Mesendoderm (in vitro differentiated cells): Measurements from ENCODE around the gene SPACA7.

ENCODE experiments used
- DNase-seq: peaks from one replicate; pipeline ENCODE4 v3.0.0; 2013
- H2AK5ac ChIP-seq: 2 replicates; pipeline ENCODE4 v1.6.1; 2013; ENCODE audit warnings: low read length, inconsistent platforms
- H2BK120ac ChIP-seq: 2 replicates; pipeline ENCODE4 v1.6.1; 2013; ENCODE audit warnings: low read depth, mild to moderate bottlenecking, low read length, moderate library complexity, mixed read lengths
- H2BK15ac ChIP-seq: replicated peaks from 2 replicates; pipeline ENCODE4 v1.6.1; 2013; ENCODE audit warnings: low read depth, mild to moderate bottlenecking, moderate library complexity
- H2BK5ac ChIP-seq: 2 replicates; pipeline ENCODE4 v1.6.1; 2013; ENCODE audit warnings: low read length, inconsistent platforms
- H3K18ac ChIP-seq: 2 replicates; pipeline ENCODE4 v1.6.1; 2013; ENCODE audit warnings: mild to moderate bottlenecking, low read length, mixed read lengths
- H3K23ac ChIP-seq: one replicate; pipeline ENCODE4 v1.6.1; 2013; ENCODE audit warnings: low read length
- H3K27ac ChIP-seq: 2 replicates; pipeline ENCODE4 v1.5.1; 2013; ENCODE audit warnings: low read depth, mild to moderate bottlenecking, inconsistent platforms, low read length, moderate library complexity
- H3K27me3 ChIP-seq: 2 replicates; pipeline ENCODE4 v1.6.1; 2013; ENCODE audit warnings: low read length, control low read depth, mild to moderate bottlenecking, inconsistent platforms; ENCODE audit not compliant: insufficient read depth, poor library complexity
- H3K36me3 ChIP-seq: 2 replicates; pipeline ENCODE4 v1.6.1; 2013; ENCODE audit warnings: low read length, inconsistent platforms; ENCODE audit not compliant: control insufficient read depth, insufficient read depth
- H3K4ac ChIP-seq: one replicate; pipeline ENCODE4 v1.6.1; 2013; ENCODE audit warnings: low read depth, mild to moderate bottlenecking, low read length, moderate library complexity
- H3K4me1 ChIP-seq: 2 replicates; pipeline ENCODE4 v1.6.1; 2013; ENCODE audit warnings: low read depth, low read length, inconsistent platforms; ENCODE audit not compliant: control insufficient read depth
- H3K4me2 ChIP-seq: 2 replicates; pipeline ENCODE4 v1.6.1; 2013; ENCODE audit warnings: low read length
- H3K4me3 ChIP-seq: 2 replicates; pipeline ENCODE4 v1.5.1; 2013; ENCODE audit warnings: mild to moderate bottlenecking, low read length
- H3K56ac ChIP-seq: one replicate; pipeline ENCODE4 v1.6.1; 2013; ENCODE audit warnings: low read length
- H3K79me1 ChIP-seq: 2 replicates; pipeline ENCODE4 v1.6.1; 2013; ENCODE audit warnings: low read length, inconsistent platforms
- H3K79me2 ChIP-seq: 2 replicates; pipeline ENCODE4 v1.6.1; 2013; ENCODE audit warnings: mild to moderate bottlenecking, low read length; ENCODE audit not compliant: control insufficient read depth, insufficient read depth
- H3K9ac ChIP-seq: 2 replicates; pipeline ENCODE4 v1.6.1; 2013; ENCODE audit warnings: low read length, inconsistent platforms
- H4K5ac ChIP-seq: one replicate; pipeline ENCODE4 v1.6.1; 2013; ENCODE audit warnings: low read length
- H4K8ac ChIP-seq: one replicate; pipeline ENCODE4 v1.6.1; 2013; ENCODE audit warnings: low read depth, mild to moderate bottlenecking, control low read depth, low read length, moderate library complexity
- WGBS: extraction: QIAGEN DNeasy Blood & Tissue Kit; methylation state at CpG from one replicate; pipeline ENCODE4 v1.1.7; 2013; ENCODE audit warnings: low lambda C conversion rate, missing lambda C conversion rate; ENCODE audit not compliant: insufficient coverage; ENCODE audit errors: extremely low coverage; 5-methylcytosine and 5-hydroxymethylcytosine counted together

The SPACA7 gene

GRCh38 chr13:112453207-112453829, 77.2 kb downstream of the SPACA7 start:
- no peak for DNase-seq
- H3K9ac ChIP-seq: no peak overlapping the region
- no peak overlapping the region for H2BK15ac ChIP-seq
- H3K4ac ChIP-seq: no peak overlapping the region
- H4K8ac ChIP-seq: no peak overlapping the region
- no peak overlapping the region for H2BK5ac ChIP-seq
- no peak overlapping the region for H4K5ac ChIP-seq
- WGBS: no CpG with 5 or more reads among the region's 32 CpGs
- no peaks in the 10 kb centered on the region for H3K79me2 ChIP-seq
- no peak overlapping the region for H3K23ac ChIP-seq
- H3K27ac ChIP-seq: no peak overlapping the region
- no peaks in the 10 kb centered on the region for H3K79me1 ChIP-seq
- H3K4me1 ChIP-seq: no peaks in the 10 kb centered on the region
- H3K4me2 ChIP-seq: no peak overlapping the region
- H2BK120ac ChIP-seq: no peak overlapping the region
- no peak overlapping the region for H3K4me3 ChIP-seq
- no peaks in the 10 kb centered on the region for H3K36me3 ChIP-seq
- no peak overlapping the region for H2AK5ac ChIP-seq
- no peaks in the 10 kb centered on the region for H3K27me3 ChIP-seq
- H3K18ac ChIP-seq: no peak overlapping the region
- H3K56ac ChIP-seq: no peak overlapping the region

- H3K4me1 ChIP-seq: no peaks in the 10 kb centered on the region
- H3K4me3 ChIP-seq: no peak overlapping the region
- no peak for DNase-seq
- no peaks in the 10 kb centered on the region for H3K79me1 ChIP-seq
- no peak overlapping the region for H2BK5ac ChIP-seq
- H4K8ac ChIP-seq: no peak overlapping the region
- H4K5ac ChIP-seq: no peak overlapping the region
- no peak overlapping the region for H2BK15ac ChIP-seq
- no peaks in the 10 kb centered on the region for H3K79me2 ChIP-seq
- no peak overlapping the region for H2BK120ac ChIP-seq
- H3K27ac ChIP-seq: no peak overlapping the region
- H3K23ac ChIP-seq: peak overlapping the region; percentile 66
- H3K18ac ChIP-seq: no peak overlapping the region
- no peaks in the 10 kb centered on the region for H3K36me3 ChIP-seq
- WGBS: no CpG with 5 or more reads among the region's 30 CpGs
- H3K4ac ChIP-seq: no peak overlapping the region
- H2AK5ac ChIP-seq: no peak overlapping the region
- no peaks in the 10 kb centered on the region for H3K27me3 ChIP-seq
- no peak overlapping the region for H3K56ac ChIP-seq
- no peak overlapping the region for H3K9ac ChIP-seq
- no peak overlapping the region for H3K4me2 ChIP-seq
Measured at GRCh38 chr13:112453874-112454647, 77.9 kb downstream of the SPACA7 start.

- H2BK15ac ChIP-seq: no peak overlapping the region
- H3K56ac ChIP-seq: no peak overlapping the region
- H3K23ac ChIP-seq: no peak overlapping the region
- WGBS: no CpG with 5 or more reads among the region's 16 CpGs
- no peak overlapping the region for H3K18ac ChIP-seq
- H4K5ac ChIP-seq: no peak overlapping the region
- H2BK5ac ChIP-seq: no peak overlapping the region
- H3K4ac ChIP-seq: no peak overlapping the region
- H3K27ac ChIP-seq: no peak overlapping the region
- H2BK120ac ChIP-seq: no peak overlapping the region
- H2AK5ac ChIP-seq: no peak overlapping the region
- no peaks in the 10 kb centered on the region for H3K79me1 ChIP-seq
- no peaks in the 10 kb centered on the region for H3K27me3 ChIP-seq
- H3K79me2 ChIP-seq: no peaks in the 10 kb centered on the region
- H3K4me2 ChIP-seq: no peak overlapping the region
- no peak overlapping the region for H4K8ac ChIP-seq
- no peak overlapping the region for H3K4me3 ChIP-seq
- no peaks in the 10 kb centered on the region for H3K4me1 ChIP-seq
- no peak overlapping the region for H3K9ac ChIP-seq
- no peak for DNase-seq
- no peaks in the 10 kb centered on the region for H3K36me3 ChIP-seq
Measured at GRCh38 chr13:112454648-112455334, 78.6 kb downstream of the SPACA7 start.

GRCh38 chr13:112455476-112456059, 79.4 kb downstream of the SPACA7 start:
- Histone ChIP-seq H3K79me1 (no peaks in the 10 kb centered on the region), H3K23ac (no peak overlapping the region), H3K18ac (no peak overlapping the region), H3K36me3 (no peaks in the 10 kb centered on the region), H2AK5ac (no peak overlapping the region), H3K9ac (no peak overlapping the region), H3K4ac (no peak overlapping the region), H3K4me3 (no peak overlapping the region), H2BK120ac (no peak overlapping the region), H3K56ac (no peak overlapping the region), H3K27ac (no peak overlapping the region), H3K79me2 (no peaks in the 10 kb centered on the region), H2BK15ac (no peak overlapping the region), H4K5ac (no peak overlapping the region), H2BK5ac (no peak overlapping the region), H3K4me2 (no peak overlapping the region), H3K27me3 (no peaks in the 10 kb centered on the region), H4K8ac (no peak overlapping the region), H3K4me1 (no peaks in the 10 kb centered on the region)
- no peak for DNase-seq
- no CpG with 5 or more reads among the region's 17 CpGs for WGBS

- Histone ChIP-seq H4K8ac (no peak overlapping the region), H3K79me1 (no peaks in the 10 kb centered on the region), H3K56ac (no peak overlapping the region), H4K5ac (no peak overlapping the region), H2BK5ac (no peak overlapping the region), H3K27ac (no peak overlapping the region), H2AK5ac (no peak overlapping the region), H3K4me2 (no peak overlapping the region), H3K23ac (no peak overlapping the region), H3K36me3 (no peaks in the 10 kb centered on the region), H3K79me2 (no peaks in the 10 kb centered on the region), H3K4me3 (no peak overlapping the region), H2BK15ac (no peak overlapping the region), H3K27me3 (no peaks in the 10 kb centered on the region), H3K18ac (no peak overlapping the region), H3K9ac (no peak overlapping the region), H3K4me1 (no peaks in the 10 kb centered on the region), H3K4ac (no peak overlapping the region), H2BK120ac (no peak overlapping the region)
- no CpG with 5 or more reads among the region's 22 CpGs for WGBS
- no peak for DNase-seq
Measured at GRCh38 chr13:112456138-112457056, 80.2 kb downstream of the SPACA7 start.
